HG03064 (cell line): ENCODE results near the gene ATP2A1.

ENCODE experiments used
- ATAC-seq: cut with Tn5 transposase; IDR thresholded peaks from one replicate; pipeline ENCODE4 v1.9.1; 2021; ENCODE audit warnings: low read depth; ENCODE audit not compliant: unreplicated experiment

Gene ATP2A1

GRCh38 chr16:28878083-28878926, at the start of gene ATP2A1:
Gene ATP2A1, plus strand, starts transcription at chr16:28878488. Its CDS starts 184 bp downstream, at chr16:28878672.
- no peak for ATAC-seq

- no peak for ATAC-seq
Observed at GRCh38 chr16:28829747-28830146, 48.5 kb upstream of the ATP2A1 start.

GRCh38 chr16:28830531-28830930, 47.8 kb upstream of the ATP2A1 start:
- no peak for ATAC-seq

- no peak for ATAC-seq
Observed at GRCh38 chr16:28834349-28834748, 43.9 kb upstream of the ATP2A1 start.

- ATAC-seq = no peak
Observed at GRCh38 chr16:28834873-28835863, 43.1 kb upstream of the ATP2A1 start.

- no peak for ATAC-seq
Observed at GRCh38 chr16:28835864-28836760, 42.2 kb upstream of the ATP2A1 start.

- no peak for ATAC-seq
Observed at GRCh38 chr16:28836761-28837064, 41.6 kb upstream of the ATP2A1 start.

GRCh38 chr16:28837672-28838557, 40.4 kb upstream of the ATP2A1 start:
- ATAC-seq = no peak

- no peak for ATAC-seq
Observed at GRCh38 chr16:28838558-28838918, 39.8 kb upstream of the ATP2A1 start.

GRCh38 chr16:28839004-28839639, 39.2 kb upstream of the ATP2A1 start:
- no peak for ATAC-seq

- ATAC-seq = no peak
Observed at GRCh38 chr16:28839899-28840298, 38.4 kb upstream of the ATP2A1 start.

- no peak for ATAC-seq
Observed at GRCh38 chr16:28842696-28843095, 35.6 kb upstream of the ATP2A1 start.

- no peak for ATAC-seq
Observed at GRCh38 chr16:28843766-28844165, 34.5 kb upstream of the ATP2A1 start.

GRCh38 chr16:28844226-28844885, 33.9 kb upstream of the ATP2A1 start:
- no peak for ATAC-seq

- no peak for ATAC-seq
Observed at GRCh38 chr16:28845293-28845692, 33.0 kb upstream of the ATP2A1 start.

- ATAC-seq = peak; percentile 2
Observed at GRCh38 chr16:28845761-28846079, 32.6 kb upstream of the ATP2A1 start.

GRCh38 chr16:28846080-28846932, 32.0 kb upstream of the ATP2A1 start, which contains the start of gene TUFM:
Gene TUFM, minus strand, starts transcription at chr16:28846348. Its CDS starts 79 bp downstream, at chr16:28846269.
- peak; percentile 87 for ATAC-seq

- ATAC-seq = no peak
Observed at GRCh38 chr16:28846933-28847273, 31.4 kb upstream of the ATP2A1 start.
